ENCODE measurements around the gene UBTD2. TPM values are rescaled to one million over a fixed set of nuclear protein-coding genes. Genes with fewer than 3 reads are reported as not detected.

Gene UBTD2
- total and polyA plus RNA-seq, 2 experiments from 2014 or later, result 17.9 to 46.3 TPM

- H3K36me3 Mint-ChIP-seq (ENCODE audit: low read depth), result no peaks in the 10 kb centered on the region
- H3K4me2 ChIP-seq, result no peak overlapping the region
- no peaks in the 10 kb centered on the region for H3K27me3 ChIP-seq (ENCODE audit: insufficient read depth)
- H3K27ac ChIP-seq (ENCODE audit: low read depth), result no peak overlapping the region
- H3K36me3 ChIP-seq (ENCODE audit: insufficient read depth), result no peaks in the 10 kb centered on the region
- peaks cover 4% of the 10 kb centered on the region for H3K4me1 Mint-ChIP-seq
- H3K79me2 ChIP-seq (replicated peaks; ENCODE audit: insufficient read depth), result no peaks in the 10 kb centered on the region
- H3F3A ChIP-seq (replicated peaks; ENCODE audit: low read depth), result no peaks in the 10 kb centered on the region
- no peaks in the 10 kb centered on the region for H3K4me1 ChIP-seq (ENCODE audit: insufficient read depth)
- H3K9me2 ChIP-seq (ENCODE audit: insufficient read depth), result no peaks in the 10 kb centered on the region
- H4K20me1 ChIP-seq (replicated peaks; ENCODE audit: insufficient read depth), result no peaks in the 10 kb centered on the region
- no peak overlapping the region for H3K4me3 Mint-ChIP-seq
- DNase-seq (ENCODE audit: low spot score) (no peak), ATAC-seq (no peak)
- TF ChIP-seq REST (IDR thresholded peaks at IDR 0.05; ENCODE audit: unreplicated experiment) (no peak), EZH2 (IDR thresholded peaks at IDR 0.05; ENCODE audit: low read depth, unreplicated experiment) (no peak), NANOG (IDR thresholded peaks at IDR 0.05; ENCODE audit: borderline replicate concordance) (no peak), JUNB (IDR thresholded peaks at IDR 0.05; ENCODE audit: unreplicated experiment) (no peak), STAT1 (IDR thresholded peaks at IDR 0.05; ENCODE audit: unreplicated experiment) (no peak), EZH2phosphoT487 (IDR thresholded peaks at IDR 0.05; ENCODE audit: unreplicated experiment) (no peak), POLR2AphosphoS5 (IDR thresholded peaks at IDR 0.05; ENCODE audit: low read depth) (no peak), ZNF331 (CRISPR knock-in tag; IDR thresholded peaks at IDR 0.05; ENCODE audit: low read depth) (no peak), ZNF462 (CRISPR knock-in tag; IDR thresholded peaks at IDR 0.05) (no peak), ETS1 (IDR thresholded peaks at IDR 0.05) (no peak), CTCF (conservative IDR thresholded peaks at IDR 0.05; ENCODE audit: low read depth in 2 of 2) (no peak), CREB1 (CRISPR knock-in tag; IDR thresholded peaks at IDR 0.05; ENCODE audit: low read depth) (no peak), ZNF114 (CRISPR knock-in tag; IDR thresholded peaks at IDR 0.05) (no peak)
- no peak overlapping the region for H3K4me3 ChIP-seq
- H3K27ac Mint-ChIP-seq, result no peak overlapping the region
- H3K9me3 Mint-ChIP-seq, result peaks cover 5% of the 10 kb centered on the region; the same call in 2 of the 3 replicates
- H2AFZ ChIP-seq, result no peak overlapping the region
- peaks cover 6% of the 10 kb centered on the region for H3K27me3 Mint-ChIP-seq (ENCODE audit: insufficient read depth, low read depth, poor library complexity)
These were observed 16.4 kb upstream of the UBTD2 start for GRCh38 chr5:172299916-172300439.

Data from GM23338 (cell line).